ENCODE results near the gene VKORC1L1. TPM values are rescaled to one million over a fixed set of nuclear protein-coding genes. Genes with fewer than 3 reads are reported as not detected.

VKORC1L1 gene
- total and polyA plus RNA-seq, 9 of the 15 experiments (the other 6 are each of a cell fraction or from before 2014, with no cell fraction given): 6.8 to 36.5 (median 19.3) TPM

DNA sequence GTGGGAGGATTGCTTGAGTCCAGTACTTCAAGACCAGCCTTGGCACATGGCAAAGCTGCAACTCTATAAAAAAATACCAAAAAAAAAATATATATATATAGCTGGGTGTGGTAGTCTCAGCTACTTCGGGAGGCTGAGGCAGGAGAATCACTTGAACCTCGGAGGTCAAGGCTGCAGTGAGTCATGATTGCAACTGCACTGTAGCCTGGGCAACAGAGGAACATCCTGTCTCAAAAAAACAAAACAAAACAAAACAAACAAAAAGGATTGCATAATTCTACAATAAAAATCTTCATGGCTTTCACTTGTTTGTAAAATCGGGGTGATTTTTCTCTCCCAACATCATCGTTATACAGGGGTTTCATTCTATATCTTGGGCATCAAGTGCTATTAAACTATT is 74.0 kb downstream of the VKORC1L1 start:
- ChIA-PET CTCF (ENCODE audit: low intra/inter-chr PET ratio) (no interaction called here), POLR2A (no interaction called here)
- H3K9ac ChIP-seq (ENCODE audit: insufficient read depth in 1 of 2, low read depth in 2 of 2, low read length in 2 of 2): no peak overlapping the region
- H3K27ac ChIP-seq (ENCODE audit: extremely low read depth, low read depth, low read length): no peak overlapping the region
- no peak overlapping the region for H2AFZ ChIP-seq (ENCODE audit: low read depth, low read length)
- H3K9me3 ChIP-seq (replicated peaks; ENCODE audit: control insufficient read depth, insufficient read depth, low read depth, low read length): no peaks in the 10 kb centered on the region
- no TSS peak for BruUV-seq (replicated peaks)
- peaks cover 2% of the 10 kb centered on the region; the same call in 1 of the 3 replicates for H3K36me3 ChIP-seq (ENCODE audit: control insufficient read depth, insufficient read depth, low read length)
- no peaks in the 10 kb centered on the region for H3K27me3 ChIP-seq (ENCODE audit: control insufficient read depth in 2 of 2, insufficient read depth in 2 of 2, low read length in 2 of 2)
- H3K4me2 ChIP-seq (ENCODE audit: insufficient read depth, low read length): no peak overlapping the region
- DNase-seq (ENCODE audit: extremely low read depth in 1 of 4, low spot score in 3 of 4) (no peak), FAIRE-seq (no peak), ATAC-seq (no peak)
- H3K79me2 ChIP-seq (ENCODE audit: control insufficient read depth, insufficient read depth, low read length): no peaks in the 10 kb centered on the region; the same call in 2 of the 3 replicates
- no peaks in the 10 kb centered on the region for H3K9me1 ChIP-seq (ENCODE audit: control insufficient read depth, insufficient read depth, low read length)
- no peaks in the 10 kb centered on the region for H3K4me1 ChIP-seq (replicated peaks in 1 of 2; ENCODE audit: control insufficient read depth in 2 of 2, insufficient read depth in 2 of 2, low read length in 2 of 2)
- 71% methylated on average over 4 of the region's 4 CpGs for WGBS (ENCODE audit: insufficient coverage, low coverage, missing lambda C conversion rate)
- no peak overlapping the region for H3K4me3 ChIP-seq
- intact Hi-C loops (cut with micrococcal nuclease) (no loop called here), in situ Hi-C loops (cut with MboI) (no loop called here)
- H4K20me1 ChIP-seq (replicated peaks; ENCODE audit: control insufficient read depth, insufficient read depth, low read length): no peaks in the 10 kb centered on the region
- TF ChIP-seq FOSL1 (tag; conservative IDR thresholded peaks at IDR 0.05): peak; percentile 57
- peak; percentile 76 for TF ChIP-seq RFX1 (IDR thresholded peaks at IDR 0.05)
- TF ChIP-seq, protein P1, sequence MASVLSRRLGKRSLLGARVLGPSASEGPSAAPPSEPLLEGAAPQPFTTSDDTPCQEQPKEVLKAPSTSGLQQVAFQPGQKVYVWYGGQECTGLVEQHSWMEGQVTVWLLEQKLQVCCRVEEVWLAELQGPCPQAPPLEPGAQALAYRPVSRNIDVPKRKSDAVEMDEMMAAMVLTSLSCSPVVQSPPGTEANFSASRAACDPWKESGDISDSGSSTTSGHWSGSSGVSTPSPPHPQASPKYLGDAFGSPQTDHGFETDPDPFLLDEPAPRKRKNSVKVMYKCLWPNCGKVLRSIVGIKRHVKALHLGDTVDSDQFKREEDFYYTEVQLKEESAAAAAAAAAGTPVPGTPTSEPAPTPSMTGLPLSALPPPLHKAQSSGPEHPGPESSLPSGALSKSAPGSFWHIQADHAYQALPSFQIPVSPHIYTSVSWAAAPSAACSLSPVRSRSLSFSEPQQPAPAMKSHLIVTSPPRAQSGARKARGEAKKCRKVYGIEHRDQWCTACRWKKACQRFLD (CRISPR knock-in tag; IDR thresholded peaks at IDR 0.05): no peak
- TF ChIP-seq CEBPG (CRISPR knock-in tag; IDR thresholded peaks at IDR 0.05): peak; percentile 44; the same call in 1 of the 2 replicates
- peak in 1 of 2 experiments; percentile 90; a peak in 2 of 4 replicates for TF ChIP-seq CEBPG (tag; conservative IDR thresholded peaks at IDR 0.05 in 1 of 2, IDR thresholded peaks at IDR 0.05 in 1 of 2)
- TF ChIP-seq CAMTA2 (CRISPR knock-in tag; conservative IDR thresholded peaks at IDR 0.05): no peak
- TF ChIP-seq FOS (IDR thresholded peaks at IDR 0.05; ENCODE audit: extremely low read depth, insufficient read length): no peak
- TF ChIP-seq MBD2 (IDR thresholded peaks at IDR 0.05; ENCODE audit: borderline replicate concordance, low read depth): no peak
- no peak for TF ChIP-seq MTA3 (IDR thresholded peaks at IDR 0.05; ENCODE audit: borderline replicate concordance)
- no peak for TF ChIP-seq MEF2A (IDR thresholded peaks at IDR 0.05; ENCODE audit: control insufficient read depth, low read depth, low read length)
- TF ChIP-seq, protein P2, sequence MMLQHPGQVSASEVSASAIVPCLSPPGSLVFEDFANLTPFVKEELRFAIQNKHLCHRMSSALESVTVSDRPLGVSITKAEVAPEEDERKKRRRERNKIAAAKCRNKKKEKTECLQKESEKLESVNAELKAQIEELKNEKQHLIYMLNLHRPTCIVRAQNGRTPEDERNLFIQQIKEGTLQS (IDR thresholded peaks at IDR 0.05): peak; percentile 72
- TF ChIP-seq, protein P2 (CRISPR knock-in tag; conservative IDR thresholded peaks at IDR 0.05): no peak
- TF ChIP-seq CHD2 (IDR thresholded peaks at IDR 0.05; ENCODE audit: low read depth, low read length): no peak
- TF ChIP-seq OTX1 (CRISPR knock-in tag; IDR thresholded peaks at IDR 0.05): no peak
- TF ChIP-seq, protein P3, sequence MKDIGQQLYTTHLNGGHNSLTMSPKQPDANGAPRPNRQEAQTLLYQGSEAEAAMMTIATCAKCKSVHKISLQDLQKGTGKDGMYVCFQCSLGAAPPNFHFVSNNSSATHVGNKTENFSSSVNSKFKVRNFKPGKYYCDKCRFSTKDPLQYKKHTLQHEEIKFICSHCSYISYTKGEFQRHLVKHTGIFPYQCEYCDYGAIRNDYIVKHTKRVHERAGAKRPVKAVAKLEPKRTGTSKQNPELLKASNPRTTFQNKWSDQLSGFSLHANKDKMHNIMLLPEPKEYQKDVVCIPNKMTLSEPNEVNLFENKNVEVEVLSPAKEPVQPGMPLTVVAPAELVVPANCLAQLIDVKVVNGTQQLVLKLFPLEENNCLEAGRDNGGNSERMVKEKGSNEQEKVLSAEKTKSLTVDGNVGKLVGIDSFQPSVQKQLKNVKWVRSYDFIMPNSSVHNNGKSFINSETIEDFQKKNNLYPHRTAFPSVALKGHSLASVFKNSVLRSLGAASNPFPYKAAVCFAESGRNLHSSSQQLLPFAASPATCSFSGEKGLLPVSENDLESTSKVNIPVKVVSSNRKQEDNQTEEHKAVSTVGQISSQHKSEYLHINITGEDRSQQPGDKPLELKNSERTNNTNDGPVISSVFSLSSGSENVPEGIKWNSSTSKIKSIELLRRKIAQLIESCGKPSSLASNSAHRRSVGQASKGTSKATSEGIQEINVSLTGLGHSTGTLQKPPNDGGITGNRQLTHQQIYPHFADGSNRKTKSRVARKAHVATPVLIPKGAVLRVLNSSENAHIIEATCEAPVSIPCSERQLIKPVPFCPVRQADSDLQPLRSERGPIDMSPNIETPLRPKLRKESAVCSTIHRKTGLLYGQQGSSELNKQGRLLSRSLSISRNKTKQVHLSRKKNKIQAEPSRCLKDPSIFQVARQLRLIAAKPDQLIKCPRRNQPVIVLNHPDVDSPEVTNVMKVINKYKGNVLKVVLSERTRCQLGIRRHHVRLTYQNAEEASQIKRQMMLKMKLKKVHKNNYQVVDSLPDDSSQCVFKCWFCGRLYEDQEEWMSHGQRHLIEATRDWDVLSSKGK (CRISPR knock-in tag; IDR thresholded peaks at IDR 0.05): no peak
- no peak for TF ChIP-seq DIDO1 (tag; IDR thresholded peaks at IDR 0.05; ENCODE audit: low read depth)
- no peak for TF ChIP-seq ESRRB (CRISPR knock-in tag; IDR thresholded peaks at IDR 0.05; ENCODE audit: borderline replicate concordance)
- peak; percentile 52; the same call in 1 of the 2 replicates for TF ChIP-seq JUND (IDR thresholded peaks at IDR 0.05; ENCODE audit: borderline replicate concordance, low read depth, low read length)
- no peak for TF ChIP-seq JUND (tag; IDR thresholded peaks at IDR 0.05; ENCODE audit: borderline replicate concordance, low read depth, low read length)
- no peak for TF ChIP-seq ARNT (IDR thresholded peaks at IDR 0.05)
